ENCODE results near the gene EPN1. TPM values are rescaled to one million over a fixed set of nuclear protein-coding genes. Genes with fewer than 3 reads are reported as not detected.

Gene EPN1
- total and polyA plus RNA-seq, 2 of the 13 experiments (the other 11 are each of a cell fraction or from before 2014, with no cell fraction given), result 28.9 to 31.7 TPM

- TF ChIP-seq SPEN (CRISPR knock-in tag; IDR thresholded peaks at IDR 0.05; ENCODE audit: low read depth) (peak; percentile 78), LRRFIP1 (CRISPR knock-in tag; conservative IDR thresholded peaks at IDR 0.05) (no peak), GRHL1 (CRISPR knock-in tag; conservative IDR thresholded peaks at IDR 0.05) (no peak), ZHX2 (IDR thresholded peaks at IDR 0.05; ENCODE audit: low read depth) (peak; percentile 74), ZHX2 (CRISPR knock-in tag; IDR thresholded peaks at IDR 0.05; ENCODE audit: borderline replicate concordance) (no peak), TCF7L2 (IDR thresholded peaks at IDR 0.05; ENCODE audit: low read depth, low read length) (no peak), DNMT1 (CRISPR knock-in tag; IDR thresholded peaks at IDR 0.05) (peak; percentile 87; the same call in 1 of the 2 replicates), RBM22 (optimal IDR thresholded peaks at IDR 0.05; ENCODE audit: low read length) (no peak), ZBTB3 (CRISPR knock-in tag; IDR thresholded peaks at IDR 0.05; ENCODE audit: borderline replicate concordance, low read depth) (peak; percentile 49; the same call in 1 of the 2 replicates), ZNF207 (IDR thresholded peaks at IDR 0.05; ENCODE audit: borderline replicate concordance) (no peak), ZNF333 (CRISPR knock-in tag; IDR thresholded peaks at IDR 0.05; ENCODE audit: borderline replicate concordance) (0 out of 2 replicates have a peak, but pooled peaks have one; percentile 53), ZBTB43 (CRISPR knock-in tag; conservative IDR thresholded peaks at IDR 0.05) (peak; percentile 13; the same call in 1 of the 2 replicates), ZNF619 (CRISPR knock-in tag; IDR thresholded peaks at IDR 0.05) (no peak; the same call in none of the 2 replicates), GMEB1 (CRISPR knock-in tag; IDR thresholded peaks at IDR 0.05; ENCODE audit: borderline replicate concordance) (peak; percentile 72)
Measured at GRCh38 chr19:55654868-55655647, 20.0 kb upstream of the EPN1 start, which contains the start of gene U2AF2 (continued).
